Activated T-helper 2 cell treated with anti-CD3 and anti-CD28 coated beads, Interferon-gamma antibody, Interleukin-2, Interleukin-4, amounts not matched to agents 10 μg/mL and 5 μg/mL and 100 μg/mL, durations not matched to agents 14 hours and 24 hours and 36 hours (primary cell): Measurements from ENCODE around the gene GAREM1. TPM values are rescaled to one million over a fixed set of nuclear protein-coding genes. Genes with fewer than 3 reads are reported as not detected.

Experiments
- DNase-seq: peaks from one replicate; pipeline ENCODE4 v3.0.0; 2021; ENCODE audit warnings: low spot score
- H3K27ac Mint-ChIP-seq: one replicate; pipeline ENCODE4 v1.8.0; 2021; ENCODE audit warnings: mixed read lengths
- H3K27me3 Mint-ChIP-seq: one replicate; pipeline ENCODE4 v1.8.0; 2021; ENCODE audit warnings: low read depth, mixed read lengths
- H3K36me3 Mint-ChIP-seq: one replicate; pipeline ENCODE4 v1.8.0; 2021; ENCODE audit warnings: low read depth, mixed read lengths
- H3K4me1 Mint-ChIP-seq: one replicate; pipeline ENCODE4 v1.8.0; 2021; ENCODE audit warnings: low read depth, mixed read lengths
- H3K4me3 Mint-ChIP-seq: one replicate; pipeline ENCODE4 v1.8.0; 2021; ENCODE audit warnings: low read depth, mild to moderate bottlenecking, moderate library complexity, mixed read lengths
- H3K9me3 Mint-ChIP-seq: one replicate; pipeline ENCODE4 v1.8.0; 2021; ENCODE audit warnings: mixed read lengths
- intact Hi-C: fragments of 100-400 bp; cut with micrococcal nuclease; formaldehyde crosslinking; loops from one replicate; pipeline ENCODE4 v1.15.1; 2023
- total RNA-seq: library from RNA; stranded (reverse); gene quantifications from 2 replicates; pipeline ENCODE4 v1.2.3, GENCODE V29; 2022

The GAREM1 gene
- total RNA-seq, 1 donor from 2014 or later = not detected

GRCh38 chr18:32262092-32262491, 208.6 kb downstream of the GAREM1 start:
- Mint-ChIP-seq H3K9me3 (no peaks in the 10 kb centered on the region), H3K27me3 (peaks cover 18% of the 10 kb centered on the region), H3K4me3 (no peak overlapping the region), H3K27ac (no peak overlapping the region), H3K4me1 (no peaks in the 10 kb centered on the region), H3K36me3 (no peaks in the 10 kb centered on the region)
- intact Hi-C loops = no loop called here
- no peak for DNase-seq

- no peaks in the 10 kb centered on the region for H3K4me1 Mint-ChIP-seq
- no peaks in the 10 kb centered on the region for H3K36me3 Mint-ChIP-seq
- DNase-seq = no peak
- H3K9me3 Mint-ChIP-seq = no peaks in the 10 kb centered on the region
- no peak overlapping the region for H3K27ac Mint-ChIP-seq
- H3K4me3 Mint-ChIP-seq = no peak overlapping the region
- peaks cover 18% of the 10 kb centered on the region for H3K27me3 Mint-ChIP-seq
- intact Hi-C loops = no loop called here
Observed at GRCh38 chr18:32261003-32261402, 209.7 kb downstream of the GAREM1 start.

- Mint-ChIP-seq H3K27ac (no peak overlapping the region), H3K4me3 (no peak overlapping the region), H3K4me1 (no peaks in the 10 kb centered on the region), H3K36me3 (no peaks in the 10 kb centered on the region), H3K9me3 (no peaks in the 10 kb centered on the region), H3K27me3 (peaks cover 14% of the 10 kb centered on the region)
- no peak for DNase-seq
- intact Hi-C loops = no loop called here
Observed at GRCh38 chr18:32259553-32259952, 211.1 kb downstream of the GAREM1 start.

- no peaks in the 10 kb centered on the region for H3K36me3 Mint-ChIP-seq
- intact Hi-C loops = no loop called here
- no peaks in the 10 kb centered on the region for H3K4me1 Mint-ChIP-seq
- no peaks in the 10 kb centered on the region for H3K9me3 Mint-ChIP-seq
- no peak for DNase-seq
- no peak overlapping the region for H3K27ac Mint-ChIP-seq
- H3K27me3 Mint-ChIP-seq = peaks cover 10% of the 10 kb centered on the region
- H3K4me3 Mint-ChIP-seq = no peak overlapping the region
Observed at GRCh38 chr18:32258558-32259204, 212.0 kb downstream of the GAREM1 start.

- H3K27ac Mint-ChIP-seq = no peak overlapping the region
- peaks cover 10% of the 10 kb centered on the region for H3K27me3 Mint-ChIP-seq
- no peak overlapping the region for H3K4me3 Mint-ChIP-seq
- no peaks in the 10 kb centered on the region for H3K9me3 Mint-ChIP-seq
- H3K4me1 Mint-ChIP-seq = no peaks in the 10 kb centered on the region
- H3K36me3 Mint-ChIP-seq = no peaks in the 10 kb centered on the region
- intact Hi-C loops = no loop called here
- no peak for DNase-seq
Observed at GRCh38 chr18:32258148-32258547, 212.5 kb downstream of the GAREM1 start.

- no peak for DNase-seq
- Mint-ChIP-seq H3K36me3 (no peaks in the 10 kb centered on the region), H3K4me1 (no peaks in the 10 kb centered on the region), H3K9me3 (no peaks in the 10 kb centered on the region), H3K4me3 (no peak overlapping the region), H3K27me3 (peaks cover 10% of the 10 kb centered on the region), H3K27ac (no peak overlapping the region)
- intact Hi-C loops = no loop called here
Observed at GRCh38 chr18:32257084-32257785, 213.4 kb downstream of the GAREM1 start.

- H3K27me3 Mint-ChIP-seq = peaks cover 13% of the 10 kb centered on the region
- H3K9me3 Mint-ChIP-seq = no peaks in the 10 kb centered on the region
- intact Hi-C loops = no loop called here
Observed at GRCh38 chr18:32255570-32255969, 215.1 kb downstream of the GAREM1 start.

GRCh38 chr18:32252141-32252860, 218.4 kb downstream of the GAREM1 start:
- no peak for DNase-seq
- intact Hi-C loops = no loop called here
- Mint-ChIP-seq H3K4me3 (no peak overlapping the region), H3K27ac (no peak overlapping the region), H3K9me3 (no peaks in the 10 kb centered on the region), H3K36me3 (no peaks in the 10 kb centered on the region), H3K27me3 (peaks cover 21% of the 10 kb centered on the region), H3K4me1 (no peaks in the 10 kb centered on the region)

More at GRCh38 chr18:32255570-32255969, 215.1 kb downstream of the GAREM1 start:
- Mint-ChIP-seq H3K4me1 (no peaks in the 10 kb centered on the region), H3K4me3 (no peak overlapping the region), H3K36me3 (no peaks in the 10 kb centered on the region), H3K27ac (no peak overlapping the region)
- no peak for DNase-seq

GRCh38 chr18:32251466-32251865, 219.2 kb downstream of the GAREM1 start:
- Mint-ChIP-seq H3K27me3 (peaks cover 21% of the 10 kb centered on the region), H3K4me3 (no peak overlapping the region), H3K4me1 (no peaks in the 10 kb centered on the region), H3K36me3 (no peaks in the 10 kb centered on the region), H3K9me3 (no peaks in the 10 kb centered on the region), H3K27ac (no peak overlapping the region)
- intact Hi-C loops = no loop called here
- no peak for DNase-seq

- Mint-ChIP-seq H3K27me3 (peaks cover 21% of the 10 kb centered on the region), H3K4me1 (no peaks in the 10 kb centered on the region), H3K9me3 (no peaks in the 10 kb centered on the region), H3K36me3 (no peaks in the 10 kb centered on the region), H3K27ac (no peak overlapping the region), H3K4me3 (no peak overlapping the region)
- DNase-seq = no peak
- intact Hi-C loops = no loop called here
Observed at GRCh38 chr18:32249147-32249929, 221.3 kb downstream of the GAREM1 start.

- H3K4me1 Mint-ChIP-seq = no peaks in the 10 kb centered on the region
- H3K27me3 Mint-ChIP-seq = peaks cover 16% of the 10 kb centered on the region
- no peaks in the 10 kb centered on the region for H3K36me3 Mint-ChIP-seq
- DNase-seq = no peak
- H3K27ac Mint-ChIP-seq = no peak overlapping the region
- H3K9me3 Mint-ChIP-seq = no peaks in the 10 kb centered on the region
- intact Hi-C loops = no loop called here
- no peak overlapping the region for H3K4me3 Mint-ChIP-seq
Observed at GRCh38 chr18:32244881-32245280, 225.8 kb downstream of the GAREM1 start.

GRCh38 chr18:32243358-32243757, 227.3 kb downstream of the GAREM1 start:
- Mint-ChIP-seq H3K27me3 (peaks cover 10% of the 10 kb centered on the region), H3K27ac (no peak overlapping the region), H3K4me3 (no peak overlapping the region), H3K4me1 (no peaks in the 10 kb centered on the region), H3K9me3 (no peaks in the 10 kb centered on the region), H3K36me3 (no peaks in the 10 kb centered on the region)
- DNase-seq = no peak
- intact Hi-C loops = no loop called here
